ENCODE measurements around the gene CALCOCO2. TPM values are rescaled to one million over a fixed set of nuclear protein-coding genes. Genes with fewer than 3 reads are reported as not detected.

Gene CALCOCO2
- total and polyA plus RNA-seq, 2 of the 13 experiments (the other 11 are each of a cell fraction or from before 2014, with no cell fraction given), result 72.9 to 111 TPM

DNA sequence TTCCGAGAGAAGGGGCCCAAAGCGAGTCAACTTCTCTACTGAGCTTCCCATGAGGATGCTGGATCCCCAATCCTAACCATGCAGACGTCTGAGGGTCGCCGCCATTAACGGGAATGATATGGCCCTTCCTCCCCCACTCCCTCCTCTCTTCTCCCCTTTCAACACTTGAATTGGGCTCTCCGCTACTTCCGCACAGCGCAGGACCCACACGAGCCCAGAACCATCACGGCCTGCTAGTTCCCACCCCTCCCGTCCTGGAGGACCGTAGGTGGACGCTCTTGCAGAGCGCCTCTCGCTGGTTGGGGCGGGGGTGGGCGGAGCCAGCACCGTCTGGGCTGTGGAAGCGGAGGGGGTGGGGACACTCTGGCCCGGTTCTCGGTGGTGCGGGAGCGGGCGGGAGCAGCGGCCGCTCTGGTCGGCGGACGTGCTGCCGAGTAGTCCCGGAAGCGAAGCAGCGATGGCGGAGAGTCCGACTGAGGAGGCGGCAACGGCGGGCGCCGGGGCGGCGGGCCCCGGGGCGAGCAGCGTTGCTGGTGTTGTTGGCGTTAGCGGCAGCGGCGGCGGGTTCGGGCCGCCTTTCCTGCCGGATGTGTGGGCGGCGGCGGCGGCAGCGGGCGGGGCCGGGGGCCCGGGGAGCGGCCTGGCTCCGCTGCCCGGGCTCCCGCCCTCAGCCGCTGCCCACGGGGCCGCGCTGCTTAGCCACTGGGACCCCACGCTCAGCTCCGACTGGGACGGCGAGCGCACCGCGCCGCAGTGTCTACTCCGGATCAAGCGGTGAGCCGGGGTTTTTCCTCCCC is 77.4 kb downstream of the CALCOCO2 start, which contains the start of gene UBE2Z (continued):
- TF ChIP-seq ZNF101 (CRISPR knock-in tag; IDR thresholded peaks at IDR 0.05; ENCODE audit: borderline replicate concordance, low read depth), result peak; percentile 68; the same call in 1 of the 2 replicates
- no peak for TF ChIP-seq SCMH1 (CRISPR knock-in tag; IDR thresholded peaks at IDR 0.05; ENCODE audit: borderline replicate concordance)
- TF ChIP-seq ZNF841 (CRISPR knock-in tag; IDR thresholded peaks at IDR 0.05; ENCODE audit: borderline replicate concordance), result no peak
- TF ChIP-seq SMAD1 (CRISPR knock-in tag; IDR thresholded peaks at IDR 0.05; ENCODE audit: borderline replicate concordance, low read depth), result peak; percentile 74; the same call in 1 of the 2 replicates
- TF ChIP-seq SALL1 (CRISPR knock-in tag; IDR thresholded peaks at IDR 0.05), result peak; percentile 97
- 0 out of 2 replicates have a peak, but pooled peaks have one; percentile 20 for TF ChIP-seq ZNF773 (CRISPR knock-in tag; IDR thresholded peaks at IDR 0.05; ENCODE audit: borderline replicate concordance)
- peak; percentile 54 for TF ChIP-seq HCFC1 (IDR thresholded peaks at IDR 0.05; ENCODE audit: low read depth, low read length)
- TF ChIP-seq, protein P1, sequence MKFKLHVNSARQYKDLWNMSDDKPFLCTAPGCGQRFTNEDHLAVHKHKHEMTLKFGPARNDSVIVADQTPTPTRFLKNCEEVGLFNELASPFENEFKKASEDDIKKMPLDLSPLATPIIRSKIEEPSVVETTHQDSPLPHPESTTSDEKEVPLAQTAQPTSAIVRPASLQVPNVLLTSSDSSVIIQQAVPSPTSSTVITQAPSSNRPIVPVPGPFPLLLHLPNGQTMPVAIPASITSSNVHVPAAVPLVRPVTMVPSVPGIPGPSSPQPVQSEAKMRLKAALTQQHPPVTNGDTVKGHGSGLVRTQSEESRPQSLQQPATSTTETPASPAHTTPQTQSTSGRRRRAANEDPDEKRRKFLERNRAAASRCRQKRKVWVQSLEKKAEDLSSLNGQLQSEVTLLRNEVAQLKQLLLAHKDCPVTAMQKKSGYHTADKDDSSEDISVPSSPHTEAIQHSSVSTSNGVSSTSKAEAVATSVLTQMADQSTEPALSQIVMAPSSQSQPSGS (CRISPR knock-in tag; IDR thresholded peaks at IDR 0.05), result peak; percentile 84
- TF ChIP-seq, protein P2, sequence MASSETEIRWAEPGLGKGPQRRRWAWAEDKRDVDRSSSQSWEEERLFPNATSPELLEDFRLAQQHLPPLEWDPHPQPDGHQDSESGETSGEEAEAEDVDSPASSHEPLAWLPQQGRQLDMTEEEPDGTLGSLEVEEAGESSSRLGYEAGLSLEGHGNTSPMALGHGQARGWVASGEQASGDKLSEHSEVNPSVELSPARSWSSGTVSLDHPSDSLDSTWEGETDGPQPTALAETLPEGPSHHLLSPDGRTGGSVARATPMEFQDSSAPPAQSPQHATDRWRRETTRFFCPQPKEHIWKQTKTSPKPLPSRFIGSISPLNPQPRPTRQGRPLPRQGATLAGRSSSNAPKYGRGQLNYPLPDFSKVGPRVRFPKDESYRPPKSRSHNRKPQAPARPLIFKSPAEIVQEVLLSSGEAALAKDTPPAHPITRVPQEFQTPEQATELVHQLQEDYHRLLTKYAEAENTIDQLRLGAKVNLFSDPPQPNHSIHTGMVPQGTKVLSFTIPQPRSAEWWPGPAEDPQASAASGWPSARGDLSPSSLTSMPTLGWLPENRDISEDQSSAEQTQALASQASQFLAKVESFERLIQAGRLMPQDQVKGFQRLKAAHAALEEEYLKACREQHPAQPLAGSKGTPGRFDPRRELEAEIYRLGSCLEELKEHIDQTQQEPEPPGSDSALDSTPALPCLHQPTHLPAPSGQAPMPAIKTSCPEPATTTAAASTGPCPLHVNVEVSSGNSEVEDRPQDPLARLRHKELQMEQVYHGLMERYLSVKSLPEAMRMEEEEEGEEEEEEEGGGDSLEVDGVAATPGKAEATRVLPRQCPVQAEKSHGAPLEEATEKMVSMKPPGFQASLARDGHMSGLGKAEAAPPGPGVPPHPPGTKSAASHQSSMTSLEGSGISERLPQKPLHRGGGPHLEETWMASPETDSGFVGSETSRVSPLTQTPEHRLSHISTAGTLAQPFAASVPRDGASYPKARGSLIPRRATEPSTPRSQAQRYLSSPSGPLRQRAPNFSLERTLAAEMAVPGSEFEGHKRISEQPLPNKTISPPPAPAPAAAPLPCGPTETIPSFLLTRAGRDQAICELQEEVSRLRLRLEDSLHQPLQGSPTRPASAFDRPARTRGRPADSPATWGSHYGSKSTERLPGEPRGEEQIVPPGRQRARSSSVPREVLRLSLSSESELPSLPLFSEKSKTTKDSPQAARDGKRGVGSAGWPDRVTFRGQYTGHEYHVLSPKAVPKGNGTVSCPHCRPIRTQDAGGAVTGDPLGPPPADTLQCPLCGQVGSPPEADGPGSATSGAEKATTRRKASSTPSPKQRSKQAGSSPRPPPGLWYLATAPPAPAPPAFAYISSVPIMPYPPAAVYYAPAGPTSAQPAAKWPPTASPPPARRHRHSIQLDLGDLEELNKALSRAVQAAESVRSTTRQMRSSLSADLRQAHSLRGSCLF (CRISPR knock-in tag; IDR thresholded peaks at IDR 0.05; ENCODE audit: borderline replicate concordance), result no peak
- no peak for TF ChIP-seq ATF1 (CRISPR knock-in tag; IDR thresholded peaks at IDR 0.05)
- TF ChIP-seq RARA (CRISPR knock-in tag; IDR thresholded peaks at IDR 0.05), result peak; percentile 60
- peak; percentile 82; the same call in 1 of the 2 replicates for TF ChIP-seq ZNF335 (CRISPR knock-in tag; IDR thresholded peaks at IDR 0.05)
- no peak for TF ChIP-seq RBAK (CRISPR knock-in tag; IDR thresholded peaks at IDR 0.05)
- TF ChIP-seq THAP11 (CRISPR knock-in tag; IDR thresholded peaks at IDR 0.05), result peak; percentile 95
- TF ChIP-seq KAT2B (IDR thresholded peaks at IDR 0.05; ENCODE audit: borderline replicate concordance, low read depth, low read length), result no peak
- TF ChIP-seq YY1 (IDR thresholded peaks at IDR 0.05; ENCODE audit: insufficient read depth, insufficient replicate concordance, low read depth, low read length), result peak; percentile 92
- peak; percentile 90 for TF ChIP-seq KLF6 (CRISPR knock-in tag; IDR thresholded peaks at IDR 0.05)
- TF ChIP-seq RORA (CRISPR knock-in tag; IDR thresholded peaks at IDR 0.05), result no peak
- TF ChIP-seq, protein P3, sequence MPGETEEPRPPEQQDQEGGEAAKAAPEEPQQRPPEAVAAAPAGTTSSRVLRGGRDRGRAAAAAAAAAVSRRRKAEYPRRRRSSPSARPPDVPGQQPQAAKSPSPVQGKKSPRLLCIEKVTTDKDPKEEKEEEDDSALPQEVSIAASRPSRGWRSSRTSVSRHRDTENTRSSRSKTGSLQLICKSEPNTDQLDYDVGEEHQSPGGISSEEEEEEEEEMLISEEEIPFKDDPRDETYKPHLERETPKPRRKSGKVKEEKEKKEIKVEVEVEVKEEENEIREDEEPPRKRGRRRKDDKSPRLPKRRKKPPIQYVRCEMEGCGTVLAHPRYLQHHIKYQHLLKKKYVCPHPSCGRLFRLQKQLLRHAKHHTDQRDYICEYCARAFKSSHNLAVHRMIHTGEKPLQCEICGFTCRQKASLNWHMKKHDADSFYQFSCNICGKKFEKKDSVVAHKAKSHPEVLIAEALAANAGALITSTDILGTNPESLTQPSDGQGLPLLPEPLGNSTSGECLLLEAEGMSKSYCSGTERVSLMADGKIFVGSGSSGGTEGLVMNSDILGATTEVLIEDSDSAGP (CRISPR knock-in tag; IDR thresholded peaks at IDR 0.05; ENCODE audit: borderline replicate concordance), result peak; percentile 93
- peak; percentile 47; the same call in 1 of the 2 replicates for TF ChIP-seq RFX5 (IDR thresholded peaks at IDR 0.05; ENCODE audit: low read depth, low read length)
- peak; percentile 94 for TF ChIP-seq SP5 (CRISPR knock-in tag; IDR thresholded peaks at IDR 0.05; ENCODE audit: borderline replicate concordance, low read depth)
- TF ChIP-seq TCF12 (IDR thresholded peaks at IDR 0.05), result no peak
- TF ChIP-seq TCF12 (CRISPR knock-in tag; IDR thresholded peaks at IDR 0.05), result no peak; the same call in 1 of the 2 replicates
